Activated T-helper 1 cell treated with anti-CD3 and anti-CD28 coated beads, Interleukin-2, amount 50 U/mL, for 16 hours (primary cell): ENCODE results near the gene GRID1.

ENCODE experiments used
- DNase-seq, 2 donors: peaks; one replicate each; pipeline ENCODE4 v3.0.0-alpha.2; 2020; ENCODE audit warnings: low read depth in 1 of 2, low spot score in 1 of 2

The GRID1 gene

GRCh38 chr10:86151613-86152012 lies 215.0 kb downstream of the GRID1 start:
- no peak for DNase-seq

GRCh38 chr10:86149257-86149656 lies 217.3 kb downstream of the GRID1 start:
- DNase-seq: no peak

- DNase-seq: no peak
These were observed 218.5 kb downstream of the GRID1 start for GRCh38 chr10:86148117-86148516.

- no peak for DNase-seq
These were observed 222.3 kb downstream of the GRID1 start for GRCh38 chr10:86144301-86144700.

- no peak for DNase-seq
These were observed 224.7 kb downstream of the GRID1 start for GRCh38 chr10:86141896-86142295.

GRCh38 chr10:86139066-86139657 lies 227.4 kb downstream of the GRID1 start:
- DNase-seq: no peak

GRCh38 chr10:86138551-86139065 lies 228.0 kb downstream of the GRID1 start:
- no peak for DNase-seq

- no peak for DNase-seq
These were observed 229.0 kb downstream of the GRID1 start for GRCh38 chr10:86137561-86137960.

GRCh38 chr10:86136934-86137333 lies 229.7 kb downstream of the GRID1 start:
- no peak for DNase-seq

GRCh38 chr10:86135191-86135590 lies 231.4 kb downstream of the GRID1 start:
- no peak for DNase-seq

GRCh38 chr10:86130737-86131475 lies 235.7 kb downstream of the GRID1 start:
- no peak for DNase-seq

GRCh38 chr10:86130041-86130440 lies 236.6 kb downstream of the GRID1 start:
- DNase-seq: no peak

- DNase-seq: no peak
These were observed 238.2 kb downstream of the GRID1 start for GRCh38 chr10:86128360-86128759.

- no peak for DNase-seq
These were observed 239.2 kb downstream of the GRID1 start for GRCh38 chr10:86127274-86127819.

- no peak for DNase-seq
These were observed 241.9 kb downstream of the GRID1 start for GRCh38 chr10:86124734-86125133.

- DNase-seq: no peak
These were observed 242.9 kb downstream of the GRID1 start for GRCh38 chr10:86123715-86124114.

GRCh38 chr10:86123304-86123703 lies 243.3 kb downstream of the GRID1 start:
- DNase-seq: no peak

GRCh38 chr10:86122646-86123045 lies 243.9 kb downstream of the GRID1 start:
- DNase-seq: no peak

- no peak for DNase-seq
These were observed 245.4 kb downstream of the GRID1 start for GRCh38 chr10:86121200-86121599.

GRCh38 chr10:86117051-86117450 lies 249.5 kb downstream of the GRID1 start:
- DNase-seq: no peak

GRCh38 chr10:86113983-86114382 lies 252.6 kb downstream of the GRID1 start:
- DNase-seq: no peak

GRCh38 chr10:86113501-86113900 lies 253.1 kb downstream of the GRID1 start:
- no peak for DNase-seq
